GM12864 (cell line): ENCODE measurements around the gene ADAMTS5.

ENCODE experiments used
- DNase-seq: peaks from one replicate; pipeline ENCODE4 v3.0.0-alpha.2; 2011; ENCODE audit warnings: low read depth
- H3K4me3 ChIP-seq: 2 replicates; pipeline ENCODE4 v1.5.1; 2011; ENCODE audit warnings: mild to moderate bottlenecking, low read depth, low read length, control low read depth
- CTCF ChIP-seq: IDR thresholded peaks from 2 replicates; pipeline ENCODE4 v1.5.1; 2011; ENCODE audit warnings: low read depth, mild to moderate bottlenecking, moderate library complexity, low read length, control low read depth, inconsistent platforms; ENCODE audit errors: missing control alignments

Gene ADAMTS5

GRCh38 chr21:26877018-26877417 is 89.9 kb downstream of the ADAMTS5 start:
- no peak overlapping the region for H3K4me3 ChIP-seq
- DNase-seq = no peak
- no peak for TF ChIP-seq CTCF

DNA sequence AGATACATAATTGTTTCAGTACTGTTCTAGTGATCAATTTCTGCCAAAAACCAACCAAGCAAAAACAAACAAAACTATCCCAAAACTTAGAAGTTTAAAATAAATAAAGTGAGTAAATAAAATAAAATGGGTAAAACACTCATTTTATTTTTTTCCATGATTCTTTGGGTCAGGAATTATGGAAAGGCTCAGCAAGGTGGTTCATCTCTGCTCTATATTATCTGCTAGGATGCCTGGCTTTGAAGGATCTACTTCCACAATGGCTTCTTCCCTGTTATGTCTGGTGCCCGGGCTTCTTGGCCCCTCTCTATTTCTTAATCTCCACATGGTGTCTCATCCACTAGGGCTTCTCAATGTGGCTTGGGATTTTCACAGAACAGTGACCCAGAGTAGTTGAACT is 92.5 kb downstream of the ADAMTS5 start:
- no peak for DNase-seq
- no peak for TF ChIP-seq CTCF
- no peak overlapping the region for H3K4me3 ChIP-seq
